OCI-LY1 (cell line): ENCODE results near the gene MAGI1.

Experiments
- EZH2 ChIP-seq: fragments of 200-600 bp; sonication (generic), shearing (Covaris generic); IDR thresholded peaks from 2 replicates; pipeline ENCODE4 v1.8.0; 2017; ENCODE audit warnings: borderline replicate concordance, mixed run types, mild to moderate bottlenecking, antibody characterized with exemption, low read length, moderate library complexity, mixed read lengths
- TF ChIP-seq, protein P1 (sequence below): fragments of 200-600 bp; sonication (generic), shearing (Covaris generic); IDR thresholded peaks from 2 replicates; pipeline ENCODE4 v1.5.1; 2017; ENCODE audit warnings: mild to moderate bottlenecking, antibody characterized with exemption, low read length, moderate library complexity, mixed read lengths

GRCh38 chr3:65335587-65335986, 703.1 kb downstream of the MAGI1 start:
- TF ChIP-seq, protein P1, sequence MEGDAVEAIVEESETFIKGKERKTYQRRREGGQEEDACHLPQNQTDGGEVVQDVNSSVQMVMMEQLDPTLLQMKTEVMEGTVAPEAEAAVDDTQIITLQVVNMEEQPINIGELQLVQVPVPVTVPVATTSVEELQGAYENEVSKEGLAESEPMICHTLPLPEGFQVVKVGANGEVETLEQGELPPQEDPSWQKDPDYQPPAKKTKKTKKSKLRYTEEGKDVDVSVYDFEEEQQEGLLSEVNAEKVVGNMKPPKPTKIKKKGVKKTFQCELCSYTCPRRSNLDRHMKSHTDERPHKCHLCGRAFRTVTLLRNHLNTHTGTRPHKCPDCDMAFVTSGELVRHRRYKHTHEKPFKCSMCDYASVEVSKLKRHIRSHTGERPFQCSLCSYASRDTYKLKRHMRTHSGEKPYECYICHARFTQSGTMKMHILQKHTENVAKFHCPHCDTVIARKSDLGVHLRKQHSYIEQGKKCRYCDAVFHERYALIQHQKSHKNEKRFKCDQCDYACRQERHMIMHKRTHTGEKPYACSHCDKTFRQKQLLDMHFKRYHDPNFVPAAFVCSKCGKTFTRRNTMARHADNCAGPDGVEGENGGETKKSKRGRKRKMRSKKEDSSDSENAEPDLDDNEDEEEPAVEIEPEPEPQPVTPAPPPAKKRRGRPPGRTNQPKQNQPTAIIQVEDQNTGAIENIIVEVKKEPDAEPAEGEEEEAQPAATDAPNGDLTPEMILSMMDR, result no peak
- no peak for TF ChIP-seq EZH2
